Nephron (organoid): ENCODE results near the gene TMPRSS11A.

ENCODE experiments used
- H3K27ac Mint-ChIP-seq, 3 experiments: 2 replicates each; pipeline ENCODE4 v1.8.0; 2020; ENCODE audit warnings: mixed read lengths in 3 of 3, mild to moderate bottlenecking in 2 of 3, moderate library complexity in 1 of 3
- H3K27me3 Mint-ChIP-seq: 2 replicates; pipeline ENCODE4 v1.8.0; 2021; ENCODE audit warnings: low read depth, mild to moderate bottlenecking, moderate library complexity, mixed read lengths
- H3K36me3 Mint-ChIP-seq: 2 replicates; pipeline ENCODE4 v1.8.0; 2020; ENCODE audit warnings: low read depth, mixed read lengths
- H3K4me1 Mint-ChIP-seq: 2 replicates; pipeline ENCODE4 v1.8.0; 2020; ENCODE audit warnings: mixed read lengths
- H3K4me3 Mint-ChIP-seq, 3 experiments: 2 replicates each; pipeline ENCODE4 v1.8.0; 2020; ENCODE audit warnings: mild to moderate bottlenecking in 3 of 3, mixed read lengths in 3 of 3, moderate library complexity in 2 of 3
- H3K9me3 Mint-ChIP-seq: 2 replicates; pipeline ENCODE4 v1.8.0; 2020; ENCODE audit warnings: mixed read lengths
- TF ChIP-seq, protein P1 (sequence below), 3 experiments: fragments of 200-600 bp; sonication (generic); IDR thresholded peaks; one replicate each; pipeline ENCODE4 v1.5.0; 2021; ENCODE audit warnings: antibody characterized with exemption in 3 of 3; ENCODE audit not compliant: unreplicated experiment in 3 of 3

The TMPRSS11A gene

DNA sequence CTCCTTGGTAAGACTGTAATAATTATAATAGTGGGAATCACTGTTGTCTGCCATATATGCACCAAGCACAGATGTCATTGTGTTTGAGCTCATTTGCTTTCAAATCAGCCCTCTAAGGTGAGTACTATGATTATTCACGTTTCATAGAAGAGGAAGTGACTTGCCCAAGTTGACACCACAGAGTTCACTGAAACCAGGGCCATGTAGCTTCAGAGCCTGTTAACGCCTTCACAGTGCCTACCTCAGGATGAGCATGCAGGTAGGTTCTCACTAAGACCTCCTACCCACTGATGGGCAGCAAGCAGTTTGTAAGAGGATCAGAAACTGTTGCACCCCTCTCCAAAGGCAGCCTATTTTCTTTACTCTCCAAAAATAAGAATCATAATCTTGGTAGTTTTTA lies 27.4 kb downstream of the TMPRSS11A start:
- TF ChIP-seq, protein P1, sequence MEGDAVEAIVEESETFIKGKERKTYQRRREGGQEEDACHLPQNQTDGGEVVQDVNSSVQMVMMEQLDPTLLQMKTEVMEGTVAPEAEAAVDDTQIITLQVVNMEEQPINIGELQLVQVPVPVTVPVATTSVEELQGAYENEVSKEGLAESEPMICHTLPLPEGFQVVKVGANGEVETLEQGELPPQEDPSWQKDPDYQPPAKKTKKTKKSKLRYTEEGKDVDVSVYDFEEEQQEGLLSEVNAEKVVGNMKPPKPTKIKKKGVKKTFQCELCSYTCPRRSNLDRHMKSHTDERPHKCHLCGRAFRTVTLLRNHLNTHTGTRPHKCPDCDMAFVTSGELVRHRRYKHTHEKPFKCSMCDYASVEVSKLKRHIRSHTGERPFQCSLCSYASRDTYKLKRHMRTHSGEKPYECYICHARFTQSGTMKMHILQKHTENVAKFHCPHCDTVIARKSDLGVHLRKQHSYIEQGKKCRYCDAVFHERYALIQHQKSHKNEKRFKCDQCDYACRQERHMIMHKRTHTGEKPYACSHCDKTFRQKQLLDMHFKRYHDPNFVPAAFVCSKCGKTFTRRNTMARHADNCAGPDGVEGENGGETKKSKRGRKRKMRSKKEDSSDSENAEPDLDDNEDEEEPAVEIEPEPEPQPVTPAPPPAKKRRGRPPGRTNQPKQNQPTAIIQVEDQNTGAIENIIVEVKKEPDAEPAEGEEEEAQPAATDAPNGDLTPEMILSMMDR (IDR thresholded peaks at IDR 0.05; ENCODE audit: unreplicated experiment in 3 of 3), result no peak
- Mint-ChIP-seq H3K27me3 (no peaks in the 10 kb centered on the region), H3K9me3 (peaks cover 7% of the 10 kb centered on the region), H3K4me3 (no peak overlapping the region), H3K36me3 (no peaks in the 10 kb centered on the region), H3K4me1 (peaks cover 3% of the 10 kb centered on the region), H3K27ac (no peak overlapping the region)

DNA sequence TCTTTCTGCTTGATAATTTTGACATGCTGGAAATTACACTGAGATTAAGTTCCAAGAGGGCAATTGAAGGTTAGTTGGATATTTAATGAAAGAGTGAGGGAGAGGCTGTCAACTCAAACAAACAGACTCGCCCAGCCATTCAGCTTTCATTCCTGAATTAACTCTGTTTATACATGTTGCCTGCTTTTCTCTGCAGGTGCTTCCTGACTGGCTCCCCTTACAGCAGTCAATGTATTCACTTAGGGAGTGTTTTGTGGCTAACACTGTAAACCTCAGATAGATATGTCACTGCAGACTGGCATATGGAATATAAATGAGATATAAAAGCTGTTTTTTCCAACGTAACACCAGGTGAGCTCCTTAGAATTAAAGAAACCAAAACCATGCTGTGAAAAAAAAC lies 28.7 kb downstream of the TMPRSS11A start:
- H3K4me1 Mint-ChIP-seq, result peaks cover 3% of the 10 kb centered on the region
- H3K27me3 Mint-ChIP-seq, result no peaks in the 10 kb centered on the region
- H3K9me3 Mint-ChIP-seq, result peaks cover 7% of the 10 kb centered on the region
- no peaks in the 10 kb centered on the region for H3K36me3 Mint-ChIP-seq
- no peak overlapping the region for H3K4me3 Mint-ChIP-seq
- TF ChIP-seq, protein P1 (IDR thresholded peaks at IDR 0.05; ENCODE audit: unreplicated experiment in 3 of 3), result no peak
- H3K27ac Mint-ChIP-seq, result peak overlapping the region; percentile 14 to 54 (median 22)

DNA sequence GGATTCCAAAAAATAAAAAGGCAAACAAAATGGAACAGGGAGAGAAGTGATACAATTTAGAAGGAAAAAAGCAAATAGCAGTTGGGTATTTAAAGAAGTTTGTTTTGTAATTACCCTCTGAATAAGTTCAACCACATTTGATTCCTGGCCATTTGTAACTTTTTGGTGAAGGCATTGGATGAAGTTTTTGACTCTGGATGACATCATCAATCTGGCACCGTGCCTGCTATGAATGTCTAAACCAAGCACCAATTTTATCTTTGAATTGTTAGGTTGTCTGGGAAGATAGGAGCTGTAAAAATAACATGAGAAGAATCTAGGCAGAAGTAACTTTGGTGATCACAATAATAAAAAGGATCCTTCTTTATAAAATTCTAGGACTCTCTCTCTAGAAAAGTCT lies 29.5 kb downstream of the TMPRSS11A start:
- no peak overlapping the region for H3K4me3 Mint-ChIP-seq
- TF ChIP-seq, protein P1 (IDR thresholded peaks at IDR 0.05; ENCODE audit: unreplicated experiment in 3 of 3), result no peak
- no peak overlapping the region for H3K27ac Mint-ChIP-seq
- no peaks in the 10 kb centered on the region for H3K36me3 Mint-ChIP-seq
- peaks cover 3% of the 10 kb centered on the region for H3K4me1 Mint-ChIP-seq
- peaks cover 3% of the 10 kb centered on the region for H3K9me3 Mint-ChIP-seq
- no peaks in the 10 kb centered on the region for H3K27me3 Mint-ChIP-seq

DNA sequence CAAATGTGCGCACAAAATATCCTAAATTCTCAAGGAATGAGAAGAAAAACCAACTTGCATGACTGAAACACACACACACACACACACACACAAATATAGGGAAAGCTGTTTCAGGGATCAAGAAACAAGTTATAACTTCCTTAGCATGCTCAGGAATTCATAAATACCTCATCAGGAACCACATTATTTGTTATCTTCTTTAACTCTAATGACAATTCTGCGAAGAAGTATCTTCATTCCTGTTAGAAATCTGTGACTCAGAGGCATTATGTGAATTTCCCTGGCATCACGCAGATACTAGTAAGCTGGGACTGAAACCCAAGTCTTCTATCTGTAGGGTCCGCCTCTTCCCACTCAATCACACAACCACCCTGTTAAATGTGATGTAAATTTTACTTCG lies 30.3 kb downstream of the TMPRSS11A start:
- Mint-ChIP-seq H3K27ac (no peak overlapping the region), H3K4me1 (peaks cover 3% of the 10 kb centered on the region), H3K4me3 (no peak overlapping the region), H3K9me3 (no peaks in the 10 kb centered on the region), H3K36me3 (no peaks in the 10 kb centered on the region), H3K27me3 (no peaks in the 10 kb centered on the region)
- TF ChIP-seq, protein P1 (IDR thresholded peaks at IDR 0.05; ENCODE audit: unreplicated experiment in 3 of 3), result no peak

DNA sequence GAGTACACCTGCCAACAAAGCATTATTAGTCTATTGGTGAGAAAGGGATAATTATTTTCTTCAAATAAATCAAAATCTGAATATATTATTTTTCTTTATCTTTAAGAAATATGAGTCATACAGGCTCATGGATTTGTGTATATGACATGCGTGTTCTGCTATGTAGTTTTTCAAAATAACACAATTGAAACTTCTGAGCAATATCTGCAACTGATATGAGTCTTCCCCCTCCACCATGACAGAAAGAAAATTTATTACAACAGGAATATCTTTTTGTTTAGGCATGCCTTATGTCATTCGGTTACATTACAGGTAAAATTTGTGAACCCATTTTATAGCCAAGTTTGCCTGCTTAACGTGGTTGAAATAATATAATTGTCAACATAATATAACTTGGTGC lies 32.0 kb downstream of the TMPRSS11A start:
- no peaks in the 10 kb centered on the region for H3K9me3 Mint-ChIP-seq
- no peaks in the 10 kb centered on the region for H3K36me3 Mint-ChIP-seq
- TF ChIP-seq, protein P1 (IDR thresholded peaks at IDR 0.05; ENCODE audit: unreplicated experiment in 3 of 3), result no peak
- H3K4me3 Mint-ChIP-seq, result no peak overlapping the region
- no peaks in the 10 kb centered on the region for H3K27me3 Mint-ChIP-seq
- no peak overlapping the region for H3K27ac Mint-ChIP-seq
- peaks cover 3% of the 10 kb centered on the region for H3K4me1 Mint-ChIP-seq

DNA sequence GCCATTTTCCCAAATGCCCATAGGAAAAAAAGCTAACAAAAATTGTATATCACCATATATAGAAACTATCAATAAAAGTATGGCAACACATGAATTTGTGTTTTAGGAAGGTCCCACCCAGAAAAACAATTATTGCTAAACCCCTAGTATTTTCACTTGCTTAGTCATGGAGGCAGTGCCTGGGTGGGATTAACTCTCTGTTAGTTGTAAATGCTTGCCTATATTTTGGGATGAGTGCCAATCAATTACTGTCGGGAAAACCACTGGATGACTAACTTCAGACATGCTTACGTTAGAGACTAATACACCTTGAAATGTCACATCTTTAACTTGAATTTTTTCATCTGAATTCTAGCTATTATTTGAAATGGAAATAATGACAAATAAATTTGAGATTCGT lies 33.9 kb downstream of the TMPRSS11A start:
- Mint-ChIP-seq H3K4me1 (peaks cover under 1% of the 10 kb centered on the region), H3K27me3 (no peaks in the 10 kb centered on the region), H3K27ac (no peak overlapping the region), H3K9me3 (no peaks in the 10 kb centered on the region), H3K4me3 (no peak overlapping the region), H3K36me3 (no peaks in the 10 kb centered on the region)
- TF ChIP-seq, protein P1 (IDR thresholded peaks at IDR 0.05; ENCODE audit: unreplicated experiment in 3 of 3), result no peak
